GM21723 (cell line): Measurements from ENCODE around the gene TEC.
A peak's percentile ranks its signal among the peaks of the same experiment; 100 is the strongest.
"Not testable (repeated sequence)": the region's sequence is repeated elsewhere in the genome, so short reads cannot be mapped to it uniquely, and the experiment has no call there.

Source experiments
- ATAC-seq: cut with Tn5 transposase; IDR thresholded peaks from one replicate; pipeline ENCODE4 v1.9.1; 2021; ENCODE audit warnings: mild to moderate bottlenecking, moderate library complexity; ENCODE audit not compliant: unreplicated experiment

Gene TEC

GRCh38 chr4:48268956-48269860, at the start of gene TEC:
Gene TEC, minus strand, starts transcription at chr4:48269838. Its CDS starts 41,224 bp downstream, at chr4:48228614.
- peak; percentile 27 for ATAC-seq

GRCh38 chr4:48315728-48316630, 46.3 kb upstream of the TEC start:
- peak; percentile 83 for ATAC-seq

GRCh38 chr4:48314746-48315145, 45.1 kb upstream of the TEC start:
- not testable (repeated sequence) for ATAC-seq

GRCh38 chr4:48311896-48312295, 42.3 kb upstream of the TEC start:
- ATAC-seq: no peak

- ATAC-seq: no peak
Measured at GRCh38 chr4:48308901-48309300, 39.3 kb upstream of the TEC start.

- no peak for ATAC-seq
Measured at GRCh38 chr4:48307528-48307927, 37.9 kb upstream of the TEC start.

- ATAC-seq: no peak
Measured at GRCh38 chr4:48305508-48305907, 35.9 kb upstream of the TEC start.

GRCh38 chr4:48300004-48300403, 30.4 kb upstream of the TEC start:
- ATAC-seq: no peak

- no peak for ATAC-seq
Measured at GRCh38 chr4:48299560-48299959, 29.9 kb upstream of the TEC start.

GRCh38 chr4:48297256-48297846, 27.7 kb upstream of the TEC start:
- no peak for ATAC-seq

GRCh38 chr4:48296365-48296764, 26.7 kb upstream of the TEC start:
- peak; percentile 89 for ATAC-seq

GRCh38 chr4:48295116-48295515, 25.5 kb upstream of the TEC start:
- no peak for ATAC-seq

GRCh38 chr4:48292218-48292790, 22.7 kb upstream of the TEC start:
- ATAC-seq: not testable (repeated sequence)

- no peak for ATAC-seq
Measured at GRCh38 chr4:48290146-48290772, 20.6 kb upstream of the TEC start.

- ATAC-seq: not testable (repeated sequence)
Measured at GRCh38 chr4:48286060-48286459, 16.4 kb upstream of the TEC start.

GRCh38 chr4:48285640-48286039, 16.0 kb upstream of the TEC start:
- ATAC-seq: not testable (repeated sequence)

- ATAC-seq: no peak
Measured at GRCh38 chr4:48275686-48276085, 6.0 kb upstream of the TEC start.

GRCh38 chr4:48275247-48275646, 5.6 kb upstream of the TEC start:
- peak; percentile 50 for ATAC-seq

GRCh38 chr4:48271626-48272025, 2.0 kb upstream of the TEC start:
- no peak for ATAC-seq

GRCh38 chr4:48270951-48271473, 1.4 kb upstream of the TEC start:
- no peak for ATAC-seq
